ENCODE measurements around the gene ARHGEF6. TPM values are rescaled to one million over a fixed set of nuclear protein-coding genes. Genes with fewer than 3 reads are reported as not detected.
A peak's percentile ranks its signal among the peaks of the same experiment; 100 is the strongest.

Gene ARHGEF6
- total RNA-seq, 1 donor from 2014 or later: 1.6 TPM

DNA sequence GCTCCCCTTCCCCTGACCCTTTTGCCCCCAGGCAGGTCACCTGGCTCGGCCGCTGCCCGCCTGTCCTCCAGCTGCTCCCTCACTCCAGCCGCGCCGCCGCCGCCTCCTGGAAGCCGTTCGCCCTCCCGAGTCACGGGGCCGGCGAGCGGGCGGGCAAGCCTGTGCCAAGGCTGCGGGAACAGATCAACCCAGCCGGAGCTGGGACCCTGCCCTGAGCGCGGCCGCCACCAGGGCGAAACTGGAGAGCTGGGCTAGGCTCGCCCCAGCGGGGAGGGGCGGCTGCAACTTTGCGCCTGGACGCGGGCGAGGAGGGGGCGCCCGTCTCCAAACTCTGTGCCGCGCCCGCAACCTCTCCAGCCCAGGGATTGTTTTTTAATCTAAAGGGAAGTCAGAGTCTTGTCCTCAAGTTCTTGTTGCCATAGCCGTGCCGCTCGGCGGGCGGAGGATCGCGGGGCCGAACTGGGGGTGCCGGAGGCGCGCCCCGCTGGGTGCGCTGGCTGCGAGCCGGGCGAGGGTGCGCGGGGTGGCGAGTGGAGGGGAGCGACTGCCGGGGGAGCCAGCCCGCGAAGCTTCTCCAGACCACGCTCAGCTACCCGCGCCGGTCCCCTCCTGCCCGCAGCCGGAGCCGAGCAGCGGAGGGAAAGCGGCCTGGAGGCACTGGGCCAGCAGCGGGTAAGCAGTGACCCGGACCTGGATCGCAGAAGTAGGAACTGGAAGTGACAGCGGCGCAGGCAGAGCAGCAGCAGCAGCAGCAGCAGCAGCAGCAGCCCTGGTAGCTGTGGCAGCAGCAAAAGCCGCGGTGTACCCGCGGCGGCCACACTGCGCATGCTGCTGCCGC is 13.4 kb downstream of the ARHGEF6 start:
- peak; percentile 17 for TF ChIP-seq CTCF (IDR thresholded peaks at IDR 0.05; ENCODE audit: insufficient read depth, low read length, poor library complexity, severe bottlenecking)
- Histone ChIP-seq H3K4me3 (ENCODE audit: low read depth, low read length) (peak overlapping the region; percentile 50), H3K36me3 (ENCODE audit: control insufficient read depth, insufficient read depth, low read length) (no peaks in the 10 kb centered on the region), H3K27me3 (ENCODE audit: control insufficient read depth, insufficient read depth, low read length) (no peaks in the 10 kb centered on the region)
- DNase-seq (ENCODE audit: low read depth): no peak

DNA sequence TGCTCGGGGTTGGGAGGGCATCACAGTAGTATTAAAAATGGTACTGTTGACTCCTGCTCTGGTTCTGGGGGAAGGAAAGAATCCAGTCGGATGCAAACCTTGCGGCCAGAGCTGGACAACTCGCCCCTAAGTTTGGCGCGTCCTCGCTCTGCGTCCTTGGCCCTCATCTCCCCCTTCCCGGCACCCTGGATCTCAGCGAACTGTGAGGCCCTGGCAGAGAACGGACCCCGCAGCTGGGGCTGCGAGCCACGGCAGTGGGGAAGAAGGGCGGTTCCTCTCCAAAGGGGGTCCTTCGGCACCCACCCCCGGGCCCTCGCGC is 14.0 kb downstream of the ARHGEF6 start:
- Histone ChIP-seq H3K27me3 (ENCODE audit: control insufficient read depth, insufficient read depth, low read length) (no peaks in the 10 kb centered on the region), H3K4me3 (ENCODE audit: low read depth, low read length) (peak overlapping the region; percentile 50), H3K36me3 (ENCODE audit: control insufficient read depth, insufficient read depth, low read length) (no peaks in the 10 kb centered on the region)
- DNase-seq (ENCODE audit: low read depth): no peak
- no peak for TF ChIP-seq CTCF (IDR thresholded peaks at IDR 0.05; ENCODE audit: insufficient read depth, low read length, poor library complexity, severe bottlenecking)

DNA sequence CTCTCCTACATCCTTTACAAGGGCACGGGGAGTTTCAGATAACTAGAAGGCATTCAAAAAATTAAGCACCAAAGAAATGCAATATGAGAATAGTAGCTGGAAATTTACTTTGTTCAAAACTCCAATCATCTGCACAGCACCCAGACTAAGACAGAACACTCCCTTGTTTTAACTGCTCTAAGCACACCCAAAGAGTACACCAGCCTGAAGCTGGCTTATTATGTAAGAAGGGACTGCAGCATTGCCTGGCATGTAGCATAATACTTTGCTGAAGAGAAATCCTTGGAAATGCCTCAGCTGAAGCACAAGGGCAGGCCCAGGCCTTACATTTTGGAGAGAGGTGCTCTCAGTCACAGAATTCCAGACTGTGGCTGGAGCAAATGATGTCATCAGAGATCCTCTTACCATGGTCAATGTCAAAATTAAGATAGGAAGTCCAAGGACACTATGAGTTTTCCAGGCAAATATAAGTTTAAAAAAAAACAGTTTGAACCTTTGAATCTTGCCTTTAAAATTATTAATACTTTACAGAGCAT is 14.8 kb downstream of the ARHGEF6 start:
- no peak for TF ChIP-seq CTCF (IDR thresholded peaks at IDR 0.05; ENCODE audit: insufficient read depth, low read length, poor library complexity, severe bottlenecking)
- no peaks in the 10 kb centered on the region for H3K27me3 ChIP-seq (ENCODE audit: control insufficient read depth, insufficient read depth, low read length)
- H3K36me3 ChIP-seq (ENCODE audit: control insufficient read depth, insufficient read depth, low read length): no peaks in the 10 kb centered on the region
- no peak overlapping the region for H3K4me3 ChIP-seq (ENCODE audit: low read depth, low read length)
- DNase-seq (ENCODE audit: low read depth): no peak

DNA sequence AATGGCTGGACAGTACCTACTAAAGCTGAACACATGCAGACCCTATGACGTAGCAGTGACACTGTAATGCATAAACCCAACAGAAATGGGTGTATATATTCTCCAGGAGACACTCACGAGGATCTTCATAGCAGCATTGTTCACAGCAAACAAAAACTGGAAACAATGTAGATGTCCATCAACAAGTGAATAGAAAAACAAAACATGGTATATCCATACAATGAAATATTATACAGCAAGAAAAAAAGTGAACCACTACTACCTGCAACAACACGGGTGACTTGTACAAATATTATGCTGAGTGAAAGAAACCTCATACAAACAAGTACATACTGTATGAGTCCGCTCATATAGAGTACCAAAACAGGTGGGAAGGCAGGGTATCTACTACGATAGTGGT is 16.5 kb downstream of the ARHGEF6 start:
- no peaks in the 10 kb centered on the region for H3K27me3 ChIP-seq (ENCODE audit: control insufficient read depth, insufficient read depth, low read length)
- DNase-seq (ENCODE audit: low read depth): no peak
- no peak overlapping the region for H3K4me3 ChIP-seq (ENCODE audit: low read depth, low read length)
- no peak for TF ChIP-seq CTCF (IDR thresholded peaks at IDR 0.05; ENCODE audit: insufficient read depth, low read length, poor library complexity, severe bottlenecking)
- H3K36me3 ChIP-seq (ENCODE audit: control insufficient read depth, insufficient read depth, low read length): no peaks in the 10 kb centered on the region

DNA sequence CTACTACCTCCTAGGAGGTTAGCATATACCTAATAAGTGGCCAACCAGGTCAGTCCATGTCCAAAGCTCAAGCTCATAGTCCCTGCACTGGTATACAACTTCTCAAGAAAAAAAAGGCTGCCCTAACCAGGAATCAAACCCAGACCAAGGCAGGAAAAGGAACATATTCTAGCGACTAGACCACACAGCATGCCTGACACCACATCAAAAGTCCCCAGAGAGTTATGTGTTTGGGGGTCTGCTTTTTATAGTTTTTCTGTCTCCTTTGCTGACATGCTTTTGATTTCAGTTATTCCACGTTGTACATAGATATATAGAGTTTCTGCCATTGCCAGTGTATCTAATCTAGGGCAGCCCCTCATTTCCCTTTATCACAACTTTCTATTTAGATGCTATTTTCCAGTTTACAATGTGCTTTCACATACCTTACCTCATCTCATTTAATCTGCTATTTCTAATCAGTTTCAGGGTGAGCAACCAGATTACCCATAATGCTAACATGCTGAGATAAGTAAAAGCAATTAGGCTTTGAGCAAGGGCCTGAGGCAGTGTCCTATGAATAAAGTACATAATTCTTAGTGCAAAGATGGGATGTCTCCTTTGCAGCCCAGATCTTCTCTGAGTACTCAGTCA is 17.8 kb downstream of the ARHGEF6 start:
- no peak for TF ChIP-seq CTCF (IDR thresholded peaks at IDR 0.05; ENCODE audit: insufficient read depth, low read length, poor library complexity, severe bottlenecking)

More for the DNA sequence above, 17.8 kb downstream of the ARHGEF6 start:
- H3K4me3 ChIP-seq (ENCODE audit: low read depth, low read length): no peak overlapping the region
- H3K27me3 ChIP-seq (ENCODE audit: control insufficient read depth, insufficient read depth, low read length): no peaks in the 10 kb centered on the region
- H3K36me3 ChIP-seq (ENCODE audit: control insufficient read depth, insufficient read depth, low read length): no peaks in the 10 kb centered on the region
- DNase-seq (ENCODE audit: low read depth): no peak
